Measurements from ENCODE around the gene CACNA1D.
"Not testable (repeated sequence)": the region's sequence is repeated elsewhere in the genome, so short reads cannot be mapped to it uniquely, and the experiment has no call there.

The CACNA1D gene

DNA sequence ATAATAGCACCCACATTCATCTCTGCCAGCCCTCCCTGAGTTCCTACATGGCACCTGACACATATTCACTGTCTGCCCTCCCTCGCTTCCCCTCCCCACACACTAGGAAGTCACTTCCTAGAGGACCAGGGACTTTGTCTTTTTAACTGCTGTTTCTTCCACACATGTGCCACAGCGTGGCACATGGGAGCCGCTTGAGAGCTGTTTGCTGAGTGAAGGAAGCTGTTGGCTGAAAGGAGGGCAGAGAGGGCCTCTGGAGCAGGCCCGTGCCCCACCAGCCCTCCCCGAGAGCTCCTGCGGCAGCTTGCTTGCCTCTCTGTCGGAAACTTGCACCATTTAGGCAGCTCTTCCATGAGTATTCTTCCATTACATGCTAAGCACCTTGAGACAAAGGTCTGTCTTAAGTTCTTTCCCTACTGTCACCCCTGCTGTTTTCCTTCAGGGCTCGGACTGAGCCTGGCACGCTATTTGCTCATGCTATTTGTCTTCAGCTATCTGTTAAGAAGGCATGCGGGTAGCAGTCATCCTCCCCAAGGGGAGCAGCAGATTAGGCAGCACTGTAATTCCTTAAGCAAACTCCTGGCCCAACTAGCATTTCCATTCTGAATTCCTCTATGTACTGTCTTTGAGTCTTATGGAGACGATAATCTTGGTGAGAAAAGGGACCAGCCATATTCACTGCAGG lies 72.2 kb downstream of the CACNA1D start:
- TF ChIP-seq, protein P1, sequence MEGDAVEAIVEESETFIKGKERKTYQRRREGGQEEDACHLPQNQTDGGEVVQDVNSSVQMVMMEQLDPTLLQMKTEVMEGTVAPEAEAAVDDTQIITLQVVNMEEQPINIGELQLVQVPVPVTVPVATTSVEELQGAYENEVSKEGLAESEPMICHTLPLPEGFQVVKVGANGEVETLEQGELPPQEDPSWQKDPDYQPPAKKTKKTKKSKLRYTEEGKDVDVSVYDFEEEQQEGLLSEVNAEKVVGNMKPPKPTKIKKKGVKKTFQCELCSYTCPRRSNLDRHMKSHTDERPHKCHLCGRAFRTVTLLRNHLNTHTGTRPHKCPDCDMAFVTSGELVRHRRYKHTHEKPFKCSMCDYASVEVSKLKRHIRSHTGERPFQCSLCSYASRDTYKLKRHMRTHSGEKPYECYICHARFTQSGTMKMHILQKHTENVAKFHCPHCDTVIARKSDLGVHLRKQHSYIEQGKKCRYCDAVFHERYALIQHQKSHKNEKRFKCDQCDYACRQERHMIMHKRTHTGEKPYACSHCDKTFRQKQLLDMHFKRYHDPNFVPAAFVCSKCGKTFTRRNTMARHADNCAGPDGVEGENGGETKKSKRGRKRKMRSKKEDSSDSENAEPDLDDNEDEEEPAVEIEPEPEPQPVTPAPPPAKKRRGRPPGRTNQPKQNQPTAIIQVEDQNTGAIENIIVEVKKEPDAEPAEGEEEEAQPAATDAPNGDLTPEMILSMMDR (IDR thresholded peaks at IDR 0.05; ENCODE audit: insufficient read depth, low read depth, low read length, missing control alignments), result no peak
- no peak overlapping the region for H3K4me3 ChIP-seq (ENCODE audit: low read depth, low read length)
- DNase-seq (ENCODE audit: low read depth), result no peak

DNA sequence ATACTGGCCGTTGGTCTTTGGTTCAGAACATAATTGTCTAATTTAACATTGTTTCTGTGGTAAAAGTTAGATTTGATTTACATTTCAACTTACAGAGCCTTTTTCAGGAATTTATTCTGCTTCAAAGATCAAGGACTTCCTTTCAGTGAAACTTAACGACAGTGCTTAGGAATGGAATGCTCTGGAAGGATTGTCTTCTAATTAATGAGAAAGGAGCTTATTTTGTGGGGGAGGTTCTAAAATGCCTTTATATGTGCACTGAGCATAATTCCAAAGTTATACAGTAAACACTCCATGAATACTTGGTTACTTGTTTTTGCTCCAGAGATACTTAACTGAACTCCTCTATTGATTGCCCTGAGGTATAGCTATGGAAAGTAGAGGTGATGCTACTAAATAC lies 75.7 kb downstream of the CACNA1D start:
- TF ChIP-seq, protein P1 (IDR thresholded peaks at IDR 0.05; ENCODE audit: insufficient read depth, low read depth, low read length, missing control alignments), result no peak

DNA sequence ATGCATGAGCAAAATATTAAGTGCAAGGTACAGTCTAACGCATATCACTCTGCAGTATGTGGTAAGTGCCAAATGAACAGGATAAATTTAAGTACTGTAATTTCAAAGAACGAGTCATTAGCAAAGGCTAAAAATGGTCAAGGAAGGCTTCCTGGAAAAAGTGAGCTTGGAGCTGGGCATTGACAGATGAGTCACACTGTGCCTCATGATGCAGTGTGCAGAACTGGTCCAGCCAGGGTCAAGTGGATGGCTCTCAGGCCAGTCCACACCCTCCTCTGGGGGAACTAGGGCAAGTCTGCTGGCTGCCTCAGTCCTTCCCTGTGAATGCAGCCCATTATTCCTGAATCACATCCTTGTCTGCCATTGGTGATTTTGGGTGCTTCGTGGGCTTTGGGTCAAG lies 76.3 kb downstream of the CACNA1D start:
- DNase-seq (ENCODE audit: low read depth), result no peak
- no peak overlapping the region for H3K4me3 ChIP-seq (ENCODE audit: low read depth, low read length)
- TF ChIP-seq, protein P1 (IDR thresholded peaks at IDR 0.05; ENCODE audit: insufficient read depth, low read depth, low read length, missing control alignments), result no peak

More for the DNA sequence above, 75.7 kb downstream of the CACNA1D start:
- no peak overlapping the region for H3K4me3 ChIP-seq (ENCODE audit: low read depth, low read length)
- DNase-seq (ENCODE audit: low read depth), result no peak

DNA sequence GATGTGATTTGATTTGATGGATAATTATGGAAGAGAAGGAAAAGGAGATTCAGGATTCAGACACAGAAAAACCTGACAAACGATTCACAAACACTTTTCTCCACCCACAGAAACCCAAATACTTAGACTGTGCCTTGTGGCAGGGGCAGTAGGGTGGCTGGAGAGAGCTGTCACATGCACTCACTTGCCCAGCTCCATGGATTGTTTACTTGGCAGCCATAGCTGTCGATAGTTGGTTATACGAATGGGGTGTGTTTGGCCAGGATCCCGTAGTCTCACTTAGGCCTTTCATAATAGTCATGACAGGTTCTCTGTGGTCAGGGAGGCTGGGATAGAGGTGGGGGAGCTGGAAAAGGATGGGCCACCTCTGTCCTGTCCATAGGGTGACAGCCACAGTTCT lies 76.9 kb downstream of the CACNA1D start:
- TF ChIP-seq, protein P1 (IDR thresholded peaks at IDR 0.05; ENCODE audit: insufficient read depth, low read depth, low read length, missing control alignments), result no peak
- DNase-seq (ENCODE audit: low read depth), result no peak
- H3K4me3 ChIP-seq (ENCODE audit: low read depth, low read length), result no peak overlapping the region

DNA sequence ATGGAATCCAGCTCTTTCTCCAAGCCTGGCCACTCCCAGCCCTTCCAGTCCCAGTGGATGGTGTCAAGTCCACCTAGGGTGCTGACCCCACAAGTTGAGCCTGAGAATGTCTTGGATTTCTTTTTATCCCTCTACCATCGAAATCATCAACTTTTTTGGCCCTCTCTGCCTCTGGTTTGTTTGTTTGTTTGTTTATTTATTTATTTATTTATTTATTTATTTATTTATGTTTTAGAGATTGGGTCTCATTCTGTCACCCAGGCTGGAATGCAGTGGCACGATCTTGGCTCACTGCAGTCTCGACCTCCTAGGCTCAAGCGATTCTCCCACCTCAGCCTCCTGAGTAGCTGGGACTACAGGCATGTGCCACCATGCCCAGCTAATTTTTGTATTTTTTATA lies 77.8 kb downstream of the CACNA1D start:
- not testable (repeated sequence) for DNase-seq (ENCODE audit: low read depth); H3K4me3 ChIP-seq (ENCODE audit: low read depth, low read length)

DNA sequence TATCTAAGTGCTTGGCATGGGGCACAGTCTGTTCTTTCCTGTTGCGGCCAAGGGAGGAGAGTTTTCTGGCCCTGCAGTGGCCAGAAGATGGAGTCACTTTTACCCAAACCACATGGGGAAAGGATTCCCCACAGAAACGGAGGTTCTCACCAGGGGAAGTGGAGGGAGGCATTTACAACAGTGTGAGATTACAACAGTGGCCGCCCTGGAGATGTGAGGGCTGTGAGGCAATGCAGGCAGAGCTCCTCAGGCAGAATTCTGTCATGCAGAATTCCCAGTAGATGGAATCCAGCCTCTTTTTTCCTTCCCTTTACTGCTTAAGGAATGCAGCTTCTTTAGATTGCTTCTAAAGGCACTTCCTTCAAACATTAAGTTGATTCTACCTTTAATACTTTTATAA lies 83.1 kb downstream of the CACNA1D start:
- TF ChIP-seq, protein P1 (IDR thresholded peaks at IDR 0.05; ENCODE audit: insufficient read depth, low read depth, low read length, missing control alignments), result no peak
- DNase-seq (ENCODE audit: low read depth), result no peak
- no peak overlapping the region for H3K4me3 ChIP-seq (ENCODE audit: low read depth, low read length)

DNA sequence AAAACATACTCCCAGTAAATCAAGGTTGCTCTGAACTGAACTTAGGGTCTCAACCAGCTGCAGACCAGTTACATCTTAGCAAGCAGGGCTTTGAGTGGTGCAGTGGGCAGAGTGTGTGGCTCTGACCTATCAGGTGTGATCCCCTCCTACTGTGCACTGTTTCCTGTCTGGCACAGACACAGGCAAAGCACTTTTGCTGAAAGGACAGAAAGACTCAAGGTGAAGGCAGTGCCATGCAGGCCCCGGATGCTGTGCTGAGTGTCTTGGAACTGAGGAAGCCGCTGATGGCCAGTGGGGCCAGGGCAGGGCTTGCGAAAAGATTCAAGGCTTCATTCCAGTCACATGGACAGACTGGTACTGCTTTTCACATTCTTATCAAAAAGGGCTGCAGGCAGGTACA lies 85.2 kb downstream of the CACNA1D start:
- TF ChIP-seq, protein P1 (IDR thresholded peaks at IDR 0.05; ENCODE audit: insufficient read depth, low read depth, low read length, missing control alignments), result no peak
- no peak overlapping the region for H3K4me3 ChIP-seq (ENCODE audit: low read depth, low read length)
- DNase-seq (ENCODE audit: low read depth), result no peak
